Endothelial cell of umbilical vein (primary cell): ENCODE data around the gene LSP1. TPM values are rescaled to one million over a fixed set of nuclear protein-coding genes. Genes with fewer than 3 reads are reported as not detected.

Source experiments
- BruUV-seq: library from RNA; stranded (reverse); fragments of 400-500 nt; replicated peaks from 2 replicates; lab custom pipeline; 2021; lab: Mats Ljungman, UMichigan
- CTCF ChIA-PET: fragments of 300-600, 350-600 bp; sonication (Branson Sonifier 250); formaldehyde crosslinking; loops from one replicate; lab custom pipeline; 2021; ENCODE audit warnings: antibody characterized with exemption, inconsistent platforms; lab: Charles Lee
- POLR2A ChIA-PET: fragments of 300-600, 350-600 bp; sonication (Branson Sonifier 250); formaldehyde crosslinking; loops from one replicate; lab custom pipeline; 2021; ENCODE audit warnings: antibody characterized with exemption, inconsistent platforms; lab: Charles Lee
- DNase-seq: peaks from one replicate; pipeline ENCODE4 v3.0.0-alpha.2; 2011; ENCODE audit warnings: low read depth, low spot score
- FAIRE-seq: peaks from 2 replicates; lab custom pipeline; 2011; peaks lifted over from hg19 to GRCh38; lab: Jason Lieb, UNC
- H2AFZ ChIP-seq: 2 replicates; pipeline ENCODE4 v1.6.0; 2012; ENCODE audit warnings: low read depth, low read length, control low read depth, inconsistent platforms
- H3K27ac ChIP-seq: 2 replicates; pipeline ENCODE4 v1.5.1; 2011; ENCODE audit warnings: low read depth, mild to moderate bottlenecking, control low read depth, low read length, moderate library complexity; ENCODE audit not compliant: insufficient read depth
- H3K27me3 ChIP-seq, 2 experiments: 2 replicates each; pipeline versions ENCODE4 v1.6.0 to v1.6.1; 2011; ENCODE audit warnings: low read length in 2 of 2, mixed read lengths in 1 of 2; ENCODE audit not compliant: control insufficient read depth in 2 of 2, insufficient read depth in 2 of 2
- H3K36me3 ChIP-seq, 2 experiments: 2 replicates in 1 of 2; 3 replicates in 1 of 2; pipeline ENCODE4 v1.5.1; 2011; ENCODE audit warnings: low read length in 2 of 2, mild to moderate bottlenecking in 1 of 2, moderate library complexity in 1 of 2; ENCODE audit not compliant: control insufficient read depth in 2 of 2, insufficient read depth in 2 of 2; ENCODE audit errors: extremely low read depth in 1 of 2
- H3K4me1 ChIP-seq: 3 replicates; pipeline ENCODE4 v1.5.1; 2011; ENCODE audit warnings: mild to moderate bottlenecking, low read length; ENCODE audit not compliant: control insufficient read depth, insufficient read depth; ENCODE audit errors: extremely low read depth
- H3K4me2 ChIP-seq: 2 replicates; pipeline ENCODE4 v1.6.1; 2011; ENCODE audit warnings: low read length, control low read depth, mixed read lengths; ENCODE audit not compliant: insufficient read depth
- H3K4me3 ChIP-seq, 3 experiments: fragments of 200-600 bp in 1 of 3; sonication (generic), shearing (Covaris generic) in 1 of 3; replicated peaks in 1 of 3; 2 replicates each; pipeline ENCODE4 v1.5.1; 2011 to 2016; ENCODE audit warnings: control low read depth in 3 of 3, low read length in 3 of 3, mild to moderate bottlenecking in 2 of 3, inconsistent platforms in 1 of 3, low read depth in 1 of 3, moderate library complexity in 1 of 3; ENCODE audit not compliant: insufficient read depth in 1 of 3
- H3K79me2 ChIP-seq: 2 replicates; pipeline ENCODE4 v1.6.0; 2012; ENCODE audit warnings: low read length, inconsistent platforms; ENCODE audit not compliant: control insufficient read depth, insufficient read depth
- H3K9ac ChIP-seq: replicated peaks from 2 replicates; pipeline ENCODE3; 2011; ENCODE audit warnings: low read length, control low read depth; ENCODE audit not compliant: insufficient read depth; ENCODE audit errors: extremely low read depth
- H3K9me1 ChIP-seq: replicated peaks from 3 replicates; pipeline ENCODE4 v1.6.0; 2011; ENCODE audit warnings: mild to moderate bottlenecking, low read length; ENCODE audit not compliant: control insufficient read depth, insufficient read depth; ENCODE audit errors: extremely low read depth
- H3K9me3 ChIP-seq: replicated peaks from 2 replicates; pipeline ENCODE4 v1.5.1; 2012; ENCODE audit warnings: low read length, inconsistent platforms; ENCODE audit not compliant: control insufficient read depth, insufficient read depth
- H4K20me1 ChIP-seq: replicated peaks from 2 replicates; pipeline ENCODE3; 2011; ENCODE audit warnings: mild to moderate bottlenecking, low read length; ENCODE audit not compliant: control insufficient read depth, insufficient read depth; ENCODE audit errors: extremely low read depth
- EZH2 ChIP-seq: IDR thresholded peaks from 2 replicates; pipeline ENCODE4 v1.6.1; 2012; ENCODE audit warnings: borderline replicate concordance, low read depth, mild to moderate bottlenecking, moderate library complexity, low read length, inconsistent platforms; ENCODE audit not compliant: severe bottlenecking
- FOS ChIP-seq: IDR thresholded peaks from 2 replicates; pipeline ENCODE4 v1.6.1; 2011; ENCODE audit warnings: mild to moderate bottlenecking, low read length, moderate library complexity, borderline replicate concordance; ENCODE audit not compliant: insufficient read depth
- GATA2 ChIP-seq: IDR thresholded peaks from 2 replicates; pipeline ENCODE4 v1.7.0; 2011; ENCODE audit warnings: low read depth, mild to moderate bottlenecking, moderate library complexity, mixed read lengths, low read length; ENCODE audit not compliant: insufficient read length, insufficient read depth
- JUN ChIP-seq: IDR thresholded peaks from 2 replicates; pipeline ENCODE4 v1.6.1; 2011; ENCODE audit warnings: borderline replicate concordance, low read depth; ENCODE audit not compliant: insufficient read length, insufficient read depth
- MYC ChIP-seq: IDR thresholded peaks from one replicate; pipeline ENCODE4 v1.6.1; 2011; ENCODE audit warnings: mild to moderate bottlenecking, low read depth, low read length
- POLR2A ChIP-seq: IDR thresholded peaks from 2 replicates; pipeline ENCODE4 v1.6.1; 2012; ENCODE audit warnings: low read depth, mild to moderate bottlenecking, control low read depth, low read length
- POLR2AphosphoS5 ChIP-seq: IDR thresholded peaks from 2 replicates; pipeline ENCODE4 v1.6.1; 2012; ENCODE audit warnings: low read depth, mild to moderate bottlenecking, control low read depth, low read length, moderate library complexity; ENCODE audit not compliant: insufficient read depth
- dilution Hi-C: fragments of 300-500 bp; cut with MboI; formaldehyde crosslinking; loops from one replicate; pipeline ENCODE4 v1.15.0; 2019; ENCODE audit warnings: low sequenced_read_pairs; ENCODE audit not compliant: extremely low pct_ligation_motif_present
- intact Hi-C: fragments of 100-400 bp; cut with micrococcal nuclease; formaldehyde crosslinking; loops from one replicate; pipeline ENCODE4 v1.10.0; 2022
- polyA plus RNA-seq, 4 experiments: library from polyadenylated mRNA; depleted of rRNA in 3 of 4; stranded (reverse) in 3 of 4; unstranded in 1 of 4; fragments of >200 nt; gene quantifications; 2 replicates each; pipeline versions ENCODE4 v1.2.1 to v1.2.3, GENCODE V29; 2011 to 2012; ENCODE audit warnings: missing spikeins in 1 of 4
- total RNA-seq: library from RNA; stranded (reverse); gene quantifications from 2 replicates; pipeline ENCODE4 v1.2.3, GENCODE V29; 2021
- TF ChIP-seq, protein P1 (sequence below): IDR thresholded peaks from 2 replicates; pipeline ENCODE4 v1.6.1; 2011; ENCODE audit not compliant: insufficient read depth, insufficient read length
- TF ChIP-seq, protein P2 (sequence below), 2 donors: IDR thresholded peaks; 1 replicate in 1 of 2; 2 replicates in 1 of 2; pipeline ENCODE4 v1.5.1; 2011; ENCODE audit warnings: low read length in 2 of 2, mild to moderate bottlenecking in 2 of 2, moderate library complexity in 2 of 2, control low read depth in 1 of 2, inconsistent platforms in 1 of 2, low read depth in 1 of 2; ENCODE audit not compliant: insufficient read depth in 1 of 2; ENCODE audit errors: extremely low read depth in 1 of 2

Gene LSP1
- total and polyA plus RNA-seq, 2 donors (not counting 3 experiments of a cell fraction or from before 2014, with no cell fraction given): not detected

DNA sequence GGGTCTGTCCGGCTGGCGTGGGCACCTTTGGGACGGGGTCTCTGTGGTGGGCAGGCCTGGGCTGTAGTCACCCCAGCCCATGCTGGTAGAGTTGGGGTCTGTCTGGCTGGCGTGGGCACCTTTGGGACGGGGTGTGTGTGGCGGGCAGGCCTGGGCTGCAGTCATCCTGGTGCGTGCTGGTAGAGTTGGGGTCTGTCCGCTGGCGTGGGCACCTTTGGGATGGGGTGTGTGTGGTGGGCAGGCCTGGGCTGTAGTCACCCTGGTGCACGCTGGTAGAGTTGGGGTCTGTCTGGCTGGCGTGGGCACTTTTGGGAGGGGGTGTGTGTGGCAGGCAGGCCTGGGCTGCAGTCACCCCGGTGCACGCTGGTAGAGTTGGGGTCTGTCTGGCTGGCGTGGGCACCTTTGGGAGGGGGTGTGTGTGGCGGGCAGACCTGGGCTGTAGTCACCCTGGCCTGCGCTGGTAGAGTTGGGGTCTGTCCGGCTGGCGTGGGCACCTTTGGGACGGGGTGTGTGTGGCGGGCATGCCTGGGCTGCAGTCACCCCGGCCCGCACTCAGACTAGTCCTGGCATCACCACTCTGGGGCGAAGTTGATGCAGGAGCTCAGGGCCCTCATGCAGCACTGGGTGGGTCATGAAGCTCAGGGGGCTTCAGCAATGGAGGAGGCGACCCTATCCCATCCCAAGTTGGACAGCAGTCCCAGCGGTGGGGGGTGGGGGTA, 19.5 kb downstream of the LSP1 start:
- TF ChIP-seq, protein P1, sequence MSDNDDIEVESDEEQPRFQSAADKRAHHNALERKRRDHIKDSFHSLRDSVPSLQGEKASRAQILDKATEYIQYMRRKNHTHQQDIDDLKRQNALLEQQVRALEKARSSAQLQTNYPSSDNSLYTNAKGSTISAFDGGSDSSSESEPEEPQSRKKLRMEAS: no peak
- TF ChIP-seq EZH2: no peak
- TF ChIP-seq MYC: no peak
- TF ChIP-seq POLR2AphosphoS5: no peak
- TF ChIP-seq, protein P2, sequence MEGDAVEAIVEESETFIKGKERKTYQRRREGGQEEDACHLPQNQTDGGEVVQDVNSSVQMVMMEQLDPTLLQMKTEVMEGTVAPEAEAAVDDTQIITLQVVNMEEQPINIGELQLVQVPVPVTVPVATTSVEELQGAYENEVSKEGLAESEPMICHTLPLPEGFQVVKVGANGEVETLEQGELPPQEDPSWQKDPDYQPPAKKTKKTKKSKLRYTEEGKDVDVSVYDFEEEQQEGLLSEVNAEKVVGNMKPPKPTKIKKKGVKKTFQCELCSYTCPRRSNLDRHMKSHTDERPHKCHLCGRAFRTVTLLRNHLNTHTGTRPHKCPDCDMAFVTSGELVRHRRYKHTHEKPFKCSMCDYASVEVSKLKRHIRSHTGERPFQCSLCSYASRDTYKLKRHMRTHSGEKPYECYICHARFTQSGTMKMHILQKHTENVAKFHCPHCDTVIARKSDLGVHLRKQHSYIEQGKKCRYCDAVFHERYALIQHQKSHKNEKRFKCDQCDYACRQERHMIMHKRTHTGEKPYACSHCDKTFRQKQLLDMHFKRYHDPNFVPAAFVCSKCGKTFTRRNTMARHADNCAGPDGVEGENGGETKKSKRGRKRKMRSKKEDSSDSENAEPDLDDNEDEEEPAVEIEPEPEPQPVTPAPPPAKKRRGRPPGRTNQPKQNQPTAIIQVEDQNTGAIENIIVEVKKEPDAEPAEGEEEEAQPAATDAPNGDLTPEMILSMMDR (IDR thresholded peaks at IDR 0.05; ENCODE audit: extremely low read depth in 1 of 2, insufficient read depth in 1 of 2, low read depth in 1 of 2, low read length in 2 of 2): no peak
- no peak for TF ChIP-seq JUN
- no peak for TF ChIP-seq GATA2
- TF ChIP-seq FOS: no peak
- TF ChIP-seq POLR2A: no peak
- Histone ChIP-seq H3K4me1 (no peaks in the 10 kb centered on the region), H3K27ac (no peak overlapping the region), H3K9me1 (no peaks in the 10 kb centered on the region), H3K9ac (no peak overlapping the region), H4K20me1 (no peaks in the 10 kb centered on the region), H3K4me3 (no peak overlapping the region), H3K4me2 (no peak overlapping the region), H3K9me3 (no peaks in the 10 kb centered on the region), H2AFZ (no peak overlapping the region), H3K27me3 (peaks cover 0 to 3% of the 10 kb centered on the region in 2 experiments), H3K36me3 (no peaks in the 10 kb centered on the region), H3K79me2 (no peaks in the 10 kb centered on the region)
- DNase-seq: no peak
- intact Hi-C loops: no loop called here
- POLR2A ChIA-PET: no interaction called here
- CTCF ChIA-PET: interaction anchor here (0.7 kb wide), 1 partner anchor 10 kb away, joined by 3 read pairs; no protein-coding TSS in a partner anchor
- dilution Hi-C loops: no loop called here
- no peak for FAIRE-seq
- BruUV-seq: no TSS peak
